IPS-20b (cell line): ENCODE results near the gene TUBGCP6.
A peak's percentile ranks its signal among the peaks of the same experiment; 100 is the strongest.

Experiments
- H3K27ac ChIP-seq: one replicate; pipeline ENCODE4 v1.5.1; 2013; ENCODE audit warnings: low read length
- H3K27me3 ChIP-seq: 2 replicates; pipeline ENCODE4 v1.6.1; 2013; ENCODE audit warnings: mild to moderate bottlenecking, low read length, inconsistent platforms; ENCODE audit not compliant: insufficient read depth
- H3K36me3 ChIP-seq: 2 replicates; pipeline ENCODE4 v1.6.1; 2013; ENCODE audit warnings: low read depth, mild to moderate bottlenecking, inconsistent platforms, low read length, moderate library complexity; ENCODE audit not compliant: insufficient read depth
- H3K4me1 ChIP-seq: 2 replicates; pipeline ENCODE4 v1.6.1; 2013; ENCODE audit warnings: mild to moderate bottlenecking, control low read depth, inconsistent platforms, low read length, moderate library complexity; ENCODE audit not compliant: insufficient read depth
- H3K4me3 ChIP-seq: 2 replicates; pipeline ENCODE4 v1.5.1; 2013; ENCODE audit warnings: mild to moderate bottlenecking, low read length, inconsistent platforms
- H3K9ac ChIP-seq: 2 replicates; pipeline ENCODE4 v1.6.1; 2013; ENCODE audit warnings: low read depth, mild to moderate bottlenecking, inconsistent platforms, low read length, moderate library complexity
- H3K9me3 ChIP-seq: 2 replicates; pipeline ENCODE4 v1.6.1; 2013; ENCODE audit warnings: mild to moderate bottlenecking, low read depth, low read length, inconsistent platforms; ENCODE audit not compliant: insufficient read depth

TUBGCP6 gene

GRCh38 chr22:50252082-50253045 lies 7.5 kb upstream of the TUBGCP6 start:
- H3K9me3 ChIP-seq = no peaks in the 10 kb centered on the region
- no peak overlapping the region for H3K9ac ChIP-seq
- H3K27ac ChIP-seq = no peak overlapping the region
- no peaks in the 10 kb centered on the region for H3K27me3 ChIP-seq
- peak overlapping the region; percentile 77; the same call in 1 of the 2 replicates for H3K4me3 ChIP-seq
- no peaks in the 10 kb centered on the region; the same call in 1 of the 2 replicates for H3K4me1 ChIP-seq
- H3K36me3 ChIP-seq = no peaks in the 10 kb centered on the region

GRCh38 chr22:50251477-50252081 lies 6.8 kb upstream of the TUBGCP6 start:
- Histone ChIP-seq H3K27ac (no peak overlapping the region), H3K27me3 (no peaks in the 10 kb centered on the region), H3K9me3 (no peaks in the 10 kb centered on the region)

GRCh38 chr22:50250555-50251476 lies 6.0 kb upstream of the TUBGCP6 start, which contains the start of gene HDAC10:
Gene HDAC10 (minus strand): TSS chr22:50251265. CDS start chr22:50251032, 233 bp downstream.
- H3K4me1 ChIP-seq = no peaks in the 10 kb centered on the region; the same call in 1 of the 2 replicates
- no peaks in the 10 kb centered on the region for H3K27me3 ChIP-seq
- peaks cover 9% of the 10 kb centered on the region; the same call in 1 of the 2 replicates for H3K36me3 ChIP-seq
- peak within 1 kb of the TSS; percentile 70; the same call in 1 of the 2 replicates for H3K9ac ChIP-seq
- H3K9me3 ChIP-seq = no peaks in the 10 kb centered on the region
- H3K4me3 ChIP-seq = peak within 1 kb of the TSS; percentile 77
- H3K27ac ChIP-seq = no peak within 1 kb of the TSS

More at GRCh38 chr22:50251477-50252081, 6.8 kb upstream of the TUBGCP6 start:
- Histone ChIP-seq H3K36me3 (peaks cover 6% of the 10 kb centered on the region; the same call in 1 of the 2 replicates), H3K4me1 (no peaks in the 10 kb centered on the region; the same call in 1 of the 2 replicates), H3K9ac (peak overlapping the region; percentile 41; the same call in 1 of the 2 replicates), H3K4me3 (peak overlapping the region; percentile 77; the same call in 1 of the 2 replicates)

- Histone ChIP-seq H3K4me3 (peak overlapping the region; percentile 77), H3K27me3 (no peaks in the 10 kb centered on the region), H3K27ac (no peak overlapping the region), H3K36me3 (peaks cover 9% of the 10 kb centered on the region; the same call in 1 of the 2 replicates), H3K4me1 (no peaks in the 10 kb centered on the region; the same call in 1 of the 2 replicates), H3K9ac (no peak overlapping the region), H3K9me3 (no peaks in the 10 kb centered on the region)
Measured at GRCh38 chr22:50250249-50250554, 5.4 kb upstream of the TUBGCP6 start.

GRCh38 chr22:50249341-50250248 lies 4.8 kb upstream of the TUBGCP6 start:
- no peak overlapping the region for H3K27ac ChIP-seq
- no peaks in the 10 kb centered on the region for H3K27me3 ChIP-seq
- peak overlapping the region; percentile 77; the same call in 1 of the 2 replicates for H3K4me3 ChIP-seq
- H3K36me3 ChIP-seq = peaks cover 9% of the 10 kb centered on the region; the same call in 1 of the 2 replicates
- H3K9me3 ChIP-seq = no peaks in the 10 kb centered on the region
- no peak overlapping the region for H3K9ac ChIP-seq
- no peaks in the 10 kb centered on the region; the same call in 1 of the 2 replicates for H3K4me1 ChIP-seq

GRCh38 chr22:50248196-50249081 lies 3.6 kb upstream of the TUBGCP6 start:
- Histone ChIP-seq H3K27ac (no peak overlapping the region), H3K36me3 (peaks cover 9% of the 10 kb centered on the region; the same call in 1 of the 2 replicates), H3K9me3 (no peaks in the 10 kb centered on the region), H3K27me3 (no peaks in the 10 kb centered on the region), H3K4me3 (no peak overlapping the region; the same call in 1 of the 2 replicates), H3K9ac (no peak overlapping the region), H3K4me1 (no peaks in the 10 kb centered on the region; the same call in 1 of the 2 replicates)

GRCh38 chr22:50247748-50248147 lies 2.9 kb upstream of the TUBGCP6 start:
- H3K9me3 ChIP-seq = no peaks in the 10 kb centered on the region
- no peak overlapping the region for H3K9ac ChIP-seq
- H3K4me3 ChIP-seq = no peak overlapping the region; the same call in 1 of the 2 replicates
- no peaks in the 10 kb centered on the region; the same call in 1 of the 2 replicates for H3K4me1 ChIP-seq
- H3K36me3 ChIP-seq = peaks cover 9% of the 10 kb centered on the region; the same call in 1 of the 2 replicates
- H3K27me3 ChIP-seq = no peaks in the 10 kb centered on the region
- no peak overlapping the region for H3K27ac ChIP-seq

GRCh38 chr22:50246242-50247175 lies 1.7 kb upstream of the TUBGCP6 start:
- no peaks in the 10 kb centered on the region; the same call in 1 of the 2 replicates for H3K4me1 ChIP-seq

More at GRCh38 chr22:50246242-50247175, 1.7 kb upstream of the TUBGCP6 start:
- Histone ChIP-seq H3K9ac (no peak overlapping the region), H3K9me3 (no peaks in the 10 kb centered on the region), H3K4me3 (no peak overlapping the region), H3K27ac (no peak overlapping the region), H3K36me3 (peaks cover 9% of the 10 kb centered on the region; the same call in 1 of the 2 replicates), H3K27me3 (no peaks in the 10 kb centered on the region)
